B cell (primary cell): ENCODE results near the gene PML. TPM values are rescaled to one million over a fixed set of nuclear protein-coding genes. Genes with fewer than 3 reads are reported as not detected.
"Not testable (repeated sequence)": the region's sequence is repeated elsewhere in the genome, so short reads cannot be mapped to it uniquely, and the experiment has no call there.

Experiments used
- ATAC-seq: fragments of 200-7000 bp; cut with Tn5 transposase; one replicate; pipeline ENCODE4 v1.10.0; 2021; ENCODE audit warnings: low read depth, mild to moderate bottlenecking, moderate number of reproducible peaks, moderate library complexity
- CTCF ChIA-PET: fragments of 350-600 bp; sonication (Branson Sonifier 250); formaldehyde crosslinking; loops from one replicate; lab custom pipeline; 2021; ENCODE audit warnings: antibody characterized with exemption, inconsistent platforms; lab: Charles Lee
- POLR2A ChIA-PET: fragments of 350-600 bp; sonication (Branson Sonifier 250); formaldehyde crosslinking; loops from one replicate; lab custom pipeline; 2021; ENCODE audit warnings: antibody characterized with exemption; lab: Charles Lee
- DNase-seq: peaks from one replicate; pipeline ENCODE4 v3.0.0; 2013
- H2AFZ ChIP-seq: 2 replicates; pipeline ENCODE4 v1.6.1; 2012; ENCODE audit warnings: mild to moderate bottlenecking, low read depth, low read length; ENCODE audit not compliant: insufficient read depth, poor library complexity, severe bottlenecking
- H3K27ac ChIP-seq, 2 donors: 1 replicate in 1 of 2; 2 replicates in 1 of 2; pipeline ENCODE4 v1.5.1; 2012 to 2013; ENCODE audit warnings: low read length in 2 of 2, mild to moderate bottlenecking in 2 of 2, moderate library complexity in 1 of 2
- H3K27me3 ChIP-seq, 4 experiments: fragments of 200-600 bp in 1 of 4; sonication (generic) in 1 of 4; replicated peaks in 1 of 4; 1 replicate in 2 of 4; 2 replicates in 2 of 4; pipeline versions ENCODE4 v1.6.1 to v1.7.0; 2013 to 2016; ENCODE audit warnings: low read length in 3 of 4, mild to moderate bottlenecking in 2 of 4, mixed read lengths in 1 of 4, moderate library complexity in 1 of 4; ENCODE audit not compliant: insufficient read depth in 4 of 4, control insufficient read depth in 3 of 4; ENCODE audit errors: control extremely low read depth in 1 of 4
- H3K36me3 ChIP-seq, 2 experiments: replicated peaks in 1 of 2; 1 replicate in 1 of 2; 2 replicates in 1 of 2; pipeline versions ENCODE4 v1.6.1 to v1.7.1; 2013; ENCODE audit warnings: low read length in 1 of 2; ENCODE audit not compliant: insufficient read depth in 2 of 2, control insufficient read depth in 1 of 2; ENCODE audit errors: control extremely low read depth in 1 of 2, extremely low read depth in 1 of 2
- H3K4me1 ChIP-seq, 2 donors: fragments of 200-600 bp in 1 of 2; sonication (generic) in 1 of 2; 1 replicate in 1 of 2; 2 replicates in 1 of 2; pipeline versions ENCODE4 v1.5.1 to v1.6.1; 2013 to 2017; ENCODE audit warnings: low read length in 2 of 2; ENCODE audit not compliant: control insufficient read depth in 2 of 2, insufficient read depth in 2 of 2
- H3K4me2 ChIP-seq: replicated peaks from 2 replicates; pipeline ENCODE3; 2012; ENCODE audit warnings: mild to moderate bottlenecking, low read depth, low read length; ENCODE audit not compliant: poor library complexity, severe bottlenecking
- H3K4me3 ChIP-seq, 5 experiments: fragments of 200-600 bp in 1 of 5; sonication (generic) in 1 of 5; 1 replicate in 3 of 5; 2 replicates in 2 of 5; pipeline versions ENCODE4 v1.5.1 to v1.7.0; 2011 to 2016; ENCODE audit warnings: low read length in 4 of 5, mild to moderate bottlenecking in 4 of 5, low read depth in 2 of 5, control low read depth in 1 of 5, moderate library complexity in 1 of 5; ENCODE audit not compliant: insufficient read depth in 1 of 5; ENCODE audit errors: control extremely low read depth in 1 of 5, extremely low read depth in 1 of 5
- H3K79me2 ChIP-seq: fragments of 200-600 bp; sonication (generic); one replicate; pipeline ENCODE4 v1.6.0; 2016; ENCODE audit warnings: low read length; ENCODE audit not compliant: control insufficient read depth, insufficient read depth
- H3K9ac ChIP-seq: fragments of 200-600 bp; sonication (generic); 2 replicates; pipeline ENCODE4 v1.6.1; 2017; ENCODE audit warnings: mild to moderate bottlenecking, low read length, moderate library complexity
- H3K9me3 ChIP-seq, 3 donors: one replicate each; pipeline versions ENCODE4 v1.6.1 to v1.7.1; 2013; ENCODE audit warnings: low read length in 2 of 3; ENCODE audit not compliant: control insufficient read depth in 2 of 3, insufficient read depth in 1 of 3; ENCODE audit errors: control extremely low read depth in 1 of 3
- H4K20me1 ChIP-seq: 2 replicates; pipeline ENCODE4 v1.6.0; 2012; ENCODE audit warnings: mild to moderate bottlenecking, low read length; ENCODE audit not compliant: insufficient read depth, control insufficient read depth, poor library complexity, severe bottlenecking
- H3K27ac Mint-ChIP-seq: one replicate; pipeline ENCODE4 v1.8.0; 2021; ENCODE audit warnings: mixed read lengths
- H3K27me3 Mint-ChIP-seq: one replicate; pipeline ENCODE4 v1.8.0; 2021; ENCODE audit warnings: mixed read lengths
- H3K4me1 Mint-ChIP-seq: one replicate; pipeline ENCODE4 v1.8.0; 2021; ENCODE audit warnings: mixed read lengths
- H3K4me3 Mint-ChIP-seq: one replicate; pipeline ENCODE4 v1.8.0; 2021; ENCODE audit warnings: mixed read lengths
- H3K9me3 Mint-ChIP-seq: one replicate; pipeline ENCODE4 v1.8.0; 2022; ENCODE audit warnings: mixed read lengths; ENCODE audit not compliant: insufficient read depth
- EZH2 ChIP-seq: IDR thresholded peaks from 2 replicates; pipeline ENCODE4 v1.6.1; 2012; ENCODE audit warnings: borderline replicate concordance, low read depth, mild to moderate bottlenecking, moderate library complexity, low read length; ENCODE audit not compliant: insufficient read depth, poor library complexity, severe bottlenecking
- WGBS: methylation state at CpG from one replicate; pipeline ENCODE4 v1.1.5; 2013; ENCODE audit warnings: missing lambda C conversion rate; ENCODE audit not compliant: insufficient coverage; 5-methylcytosine and 5-hydroxymethylcytosine counted together
- intact Hi-C: fragments of 100-400 bp; cut with micrococcal nuclease; formaldehyde crosslinking; loops from one replicate; pipeline ENCODE4 v1.10.0; 2022
- polyA plus RNA-seq: library from polyadenylated mRNA; depleted of rRNA; stranded (reverse); fragments of >200 nt; gene quantifications from 2 replicates; pipeline ENCODE4 v1.2.3, GENCODE V29; 2012
- total RNA-seq, 2 donors: library from RNA; stranded (reverse); fragments of 120-200 nt in 1 of 2; gene quantifications; 1 replicate in 1 of 2; 2 replicates in 1 of 2; pipeline versions ENCODE4 v1.2.3 to v1.2.4, GENCODE V29; 2013 to 2022
- TF ChIP-seq, protein P1 (sequence below): fragments of 200-600 bp; IDR thresholded peaks from one replicate; pipeline ENCODE4 v1.8.0; 2022; ENCODE audit warnings: antibody characterized with exemption, mild to moderate bottlenecking

Gene PML
- total and polyA plus RNA-seq, 2 donors (not counting 1 experiment from before 2014, with no cell fraction given): 59.2 to 66.3 TPM

GRCh38 chr15:74062236-74062635 is 67.7 kb downstream of the PML start:
- Histone ChIP-seq H3K79me2 (no peaks in the 10 kb centered on the region), H3K9me3 (no peaks in the 10 kb centered on the region), H3K36me3 (no peaks in the 10 kb centered on the region), H3K4me1 (no peaks in the 10 kb centered on the region), H3K4me2 (no peak overlapping the region), H4K20me1 (no peaks in the 10 kb centered on the region), H3K9ac (no peak overlapping the region), H3K27ac (no peak overlapping the region), H3K4me3 (no peak overlapping the region), H3K27me3 (no peaks in the 10 kb centered on the region), H2AFZ (no peak overlapping the region)
- Mint-ChIP-seq H3K4me3 (no peak overlapping the region), H3K9me3 (no peaks in the 10 kb centered on the region), H3K27me3 (peaks cover 2% of the 10 kb centered on the region), H3K27ac (no peak overlapping the region), H3K4me1 (no peaks in the 10 kb centered on the region)
- TF ChIP-seq, protein P1, sequence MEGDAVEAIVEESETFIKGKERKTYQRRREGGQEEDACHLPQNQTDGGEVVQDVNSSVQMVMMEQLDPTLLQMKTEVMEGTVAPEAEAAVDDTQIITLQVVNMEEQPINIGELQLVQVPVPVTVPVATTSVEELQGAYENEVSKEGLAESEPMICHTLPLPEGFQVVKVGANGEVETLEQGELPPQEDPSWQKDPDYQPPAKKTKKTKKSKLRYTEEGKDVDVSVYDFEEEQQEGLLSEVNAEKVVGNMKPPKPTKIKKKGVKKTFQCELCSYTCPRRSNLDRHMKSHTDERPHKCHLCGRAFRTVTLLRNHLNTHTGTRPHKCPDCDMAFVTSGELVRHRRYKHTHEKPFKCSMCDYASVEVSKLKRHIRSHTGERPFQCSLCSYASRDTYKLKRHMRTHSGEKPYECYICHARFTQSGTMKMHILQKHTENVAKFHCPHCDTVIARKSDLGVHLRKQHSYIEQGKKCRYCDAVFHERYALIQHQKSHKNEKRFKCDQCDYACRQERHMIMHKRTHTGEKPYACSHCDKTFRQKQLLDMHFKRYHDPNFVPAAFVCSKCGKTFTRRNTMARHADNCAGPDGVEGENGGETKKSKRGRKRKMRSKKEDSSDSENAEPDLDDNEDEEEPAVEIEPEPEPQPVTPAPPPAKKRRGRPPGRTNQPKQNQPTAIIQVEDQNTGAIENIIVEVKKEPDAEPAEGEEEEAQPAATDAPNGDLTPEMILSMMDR: no peak
- TF ChIP-seq EZH2: no peak
- WGBS: 92% methylated on average over 6 of the region's 6 CpGs
- POLR2A ChIA-PET: no interaction called here
- intact Hi-C loops: no loop called here
- no peak for DNase-seq
- CTCF ChIA-PET: no interaction called here
- no peak for ATAC-seq

GRCh38 chr15:74062671-74063070 is 68.2 kb downstream of the PML start:
- POLR2A ChIA-PET: no interaction called here
- no peak overlapping the region for H3K27ac Mint-ChIP-seq
- intact Hi-C loops: no loop called here

DNA sequence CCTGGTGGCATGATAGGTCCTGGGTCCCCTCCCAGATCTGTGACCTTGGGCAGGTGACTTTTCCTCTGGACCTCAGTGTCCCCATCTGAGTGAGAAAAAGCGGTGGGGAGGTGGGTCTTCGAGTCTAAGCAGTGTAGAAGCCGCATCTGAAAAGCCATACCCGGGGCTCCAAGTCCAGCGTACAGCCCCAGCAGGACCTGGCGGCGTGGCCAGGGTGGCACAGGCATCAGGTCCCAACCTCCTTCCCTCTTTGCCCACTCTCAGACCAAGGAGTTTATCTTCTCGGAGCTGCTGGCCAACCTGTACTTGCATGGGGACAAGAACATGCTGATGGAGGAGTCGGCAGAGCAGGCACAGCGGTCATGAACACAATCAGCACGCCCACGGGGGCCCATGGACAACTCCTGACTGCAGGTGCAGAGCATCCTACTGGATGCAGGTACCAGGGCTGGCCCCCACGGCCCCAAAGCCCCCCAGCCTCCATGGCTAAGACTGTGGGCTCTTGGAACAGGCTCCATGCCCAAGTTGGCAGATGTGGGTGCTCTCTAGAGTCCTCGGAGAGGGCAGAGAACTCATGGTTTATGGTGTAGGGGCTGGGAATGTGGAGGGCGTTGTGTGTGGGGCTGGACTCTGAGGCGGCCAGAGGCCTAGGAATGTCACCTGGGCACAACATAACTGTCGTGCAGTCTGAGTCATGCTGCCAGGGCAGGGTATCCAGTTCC is 69.1 kb downstream of the PML start:
- H3K36me3 ChIP-seq, H3K27ac ChIP-seq, H3K9me3 Mint-ChIP-seq, CTCF ChIA-PET, H4K20me1 ChIP-seq, H3K27me3 Mint-ChIP-seq, ATAC-seq, H3K9ac ChIP-seq, H3K79me2 ChIP-seq, H3K4me1 Mint-ChIP-seq, H3K4me2 ChIP-seq, H3K4me3 ChIP-seq, DNase-seq, H2AFZ ChIP-seq, intact Hi-C loops, H3K27me3 ChIP-seq, H3K27ac Mint-ChIP-seq, H3K9me3 ChIP-seq, H3K4me3 Mint-ChIP-seq, H3K4me1 ChIP-seq, POLR2A ChIA-PET: not testable (repeated sequence)
- 95% methylated on average over 3 of the region's 17 CpGs for WGBS

More at GRCh38 chr15:74062671-74063070, 68.2 kb downstream of the PML start:
- Mint-ChIP-seq H3K4me1 (no peaks in the 10 kb centered on the region), H3K27me3 (peaks cover 2% of the 10 kb centered on the region), H3K4me3 (no peak overlapping the region), H3K9me3 (no peaks in the 10 kb centered on the region)
- Histone ChIP-seq H2AFZ (no peak overlapping the region), H3K4me3 (no peak overlapping the region), H3K27me3 (no peaks in the 10 kb centered on the region), H3K9ac (no peak overlapping the region), H3K4me2 (no peak overlapping the region), H3K79me2 (no peaks in the 10 kb centered on the region), H3K36me3 (no peaks in the 10 kb centered on the region), H3K9me3 (no peaks in the 10 kb centered on the region), H3K27ac (no peak overlapping the region), H3K4me1 (no peaks in the 10 kb centered on the region), H4K20me1 (no peaks in the 10 kb centered on the region)
- WGBS: 90% methylated on average over 7 of the region's 7 CpGs
- CTCF ChIA-PET: no interaction called here
- DNase-seq (no peak), ATAC-seq (no peak)
- no peak for TF ChIP-seq EZH2
- TF ChIP-seq, protein P1: no peak
